Mesothelial cell of epicardium (in vitro differentiated cells): Measurements from ENCODE around the gene SMOC2. TPM values are rescaled to one million over a fixed set of nuclear protein-coding genes. Genes with fewer than 3 reads are reported as not detected.

Experiments used
- DNase-seq, 2 experiments: peaks; one replicate each; pipeline ENCODE4 v3.0.0; 2021; ENCODE audit warnings: low spot score in 2 of 2; ENCODE audit not compliant: unreplicated experiment in 2 of 2
- H3K27ac Mint-ChIP-seq: 2 replicates; pipeline ENCODE4 v1.8.0; 2021; ENCODE audit warnings: mixed read lengths
- H3K27me3 Mint-ChIP-seq: 2 replicates; pipeline ENCODE4 v1.8.0; 2021; ENCODE audit warnings: low read depth, mixed read lengths
- H3K36me3 Mint-ChIP-seq: 2 replicates; pipeline ENCODE4 v1.8.0; 2021; ENCODE audit warnings: mixed read lengths
- H3K4me1 Mint-ChIP-seq: 2 replicates; pipeline ENCODE4 v1.8.0; 2021; ENCODE audit warnings: mixed read lengths
- H3K4me3 Mint-ChIP-seq: 2 replicates; pipeline ENCODE4 v1.8.0; 2021; ENCODE audit warnings: mild to moderate bottlenecking, moderate library complexity, mixed read lengths
- H3K9me3 Mint-ChIP-seq: 2 replicates; pipeline ENCODE4 v1.8.0; 2021; ENCODE audit warnings: mixed read lengths
- total RNA-seq: library from RNA; stranded (reverse); gene quantifications from 3 replicates; pipeline ENCODE4 v1.2.1, GENCODE V29; 2021
- TF ChIP-seq, protein P1 (sequence below): fragments of 200-600 bp; sonication (generic); IDR thresholded peaks from one replicate; pipeline ENCODE4 v1.5.0; 2021; ENCODE audit warnings: antibody characterized with exemption; ENCODE audit not compliant: unreplicated experiment

SMOC2 gene
- total RNA-seq, 1 donor from 2014 or later: 4.4 TPM

DNA sequence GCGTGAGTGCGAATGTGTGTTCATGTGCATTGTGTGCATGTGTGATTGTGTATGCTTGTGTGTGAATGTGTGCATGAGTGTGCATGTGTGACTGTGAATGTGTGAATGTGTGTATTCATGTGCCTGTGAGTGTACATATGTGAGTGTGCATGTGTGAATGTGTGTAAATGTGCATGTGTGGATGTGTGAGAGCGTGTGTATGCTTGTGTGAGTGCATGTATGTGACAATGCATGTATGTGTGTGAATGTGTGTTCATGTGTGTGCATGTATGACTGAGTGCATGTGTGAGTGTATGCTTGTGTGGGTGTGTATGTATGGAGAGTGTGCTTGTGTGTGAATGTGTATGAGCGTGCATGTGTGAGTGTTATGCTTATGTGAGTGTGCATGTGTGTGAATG is 77.4 kb downstream of the SMOC2 start:
- TF ChIP-seq, protein P1, sequence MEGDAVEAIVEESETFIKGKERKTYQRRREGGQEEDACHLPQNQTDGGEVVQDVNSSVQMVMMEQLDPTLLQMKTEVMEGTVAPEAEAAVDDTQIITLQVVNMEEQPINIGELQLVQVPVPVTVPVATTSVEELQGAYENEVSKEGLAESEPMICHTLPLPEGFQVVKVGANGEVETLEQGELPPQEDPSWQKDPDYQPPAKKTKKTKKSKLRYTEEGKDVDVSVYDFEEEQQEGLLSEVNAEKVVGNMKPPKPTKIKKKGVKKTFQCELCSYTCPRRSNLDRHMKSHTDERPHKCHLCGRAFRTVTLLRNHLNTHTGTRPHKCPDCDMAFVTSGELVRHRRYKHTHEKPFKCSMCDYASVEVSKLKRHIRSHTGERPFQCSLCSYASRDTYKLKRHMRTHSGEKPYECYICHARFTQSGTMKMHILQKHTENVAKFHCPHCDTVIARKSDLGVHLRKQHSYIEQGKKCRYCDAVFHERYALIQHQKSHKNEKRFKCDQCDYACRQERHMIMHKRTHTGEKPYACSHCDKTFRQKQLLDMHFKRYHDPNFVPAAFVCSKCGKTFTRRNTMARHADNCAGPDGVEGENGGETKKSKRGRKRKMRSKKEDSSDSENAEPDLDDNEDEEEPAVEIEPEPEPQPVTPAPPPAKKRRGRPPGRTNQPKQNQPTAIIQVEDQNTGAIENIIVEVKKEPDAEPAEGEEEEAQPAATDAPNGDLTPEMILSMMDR: no peak
- no peak overlapping the region for H3K4me3 Mint-ChIP-seq
- DNase-seq: no peak
- H3K9me3 Mint-ChIP-seq: no peaks in the 10 kb centered on the region
- H3K36me3 Mint-ChIP-seq: no peaks in the 10 kb centered on the region
- peaks cover 19% of the 10 kb centered on the region for H3K4me1 Mint-ChIP-seq
- no peaks in the 10 kb centered on the region for H3K27me3 Mint-ChIP-seq
- no peak overlapping the region for H3K27ac Mint-ChIP-seq

DNA sequence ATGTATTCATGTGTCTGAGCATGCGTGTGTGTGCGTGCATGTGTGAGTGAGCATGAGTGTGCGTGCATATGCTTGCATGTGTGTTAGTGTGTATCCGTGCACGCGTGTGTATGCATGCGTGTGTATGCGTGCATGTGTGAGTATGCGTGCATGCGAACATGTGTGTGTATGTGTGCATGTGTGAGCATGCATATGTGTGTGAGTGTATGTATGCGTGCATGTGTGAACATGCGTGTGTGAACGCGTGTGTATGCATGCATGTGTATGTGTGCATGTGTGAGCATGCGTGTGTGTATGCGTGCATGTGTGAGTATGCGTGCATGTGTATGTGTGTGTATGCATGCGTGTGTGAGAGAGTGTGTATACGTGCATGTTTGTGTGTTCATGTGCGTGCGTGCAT is 77.9 kb downstream of the SMOC2 start:
- DNase-seq: no peak
- Mint-ChIP-seq H3K4me1 (peaks cover 19% of the 10 kb centered on the region), H3K27ac (no peak overlapping the region), H3K9me3 (no peaks in the 10 kb centered on the region), H3K27me3 (no peaks in the 10 kb centered on the region), H3K36me3 (no peaks in the 10 kb centered on the region), H3K4me3 (no peak overlapping the region)
- TF ChIP-seq, protein P1: no peak

DNA sequence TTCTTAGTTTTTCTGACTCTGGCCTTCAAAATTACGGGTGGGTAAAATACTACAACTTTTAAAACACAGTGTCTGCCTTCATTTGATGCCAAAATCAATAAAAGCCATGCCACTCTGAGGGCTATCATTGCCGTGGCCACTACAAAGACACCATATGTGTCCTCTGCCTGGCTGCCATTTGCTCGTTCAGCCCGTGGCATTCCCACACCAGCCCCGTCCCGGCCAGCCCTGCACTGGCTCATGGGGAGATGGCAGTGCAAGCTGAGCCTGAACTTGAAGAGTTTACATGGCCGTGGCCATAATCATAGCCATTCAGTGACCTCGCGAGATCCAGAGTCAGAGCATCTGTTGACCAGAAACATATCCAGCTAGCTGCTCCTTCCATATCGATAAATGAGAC is 79.2 kb downstream of the SMOC2 start:
- Mint-ChIP-seq H3K4me1 (peaks cover 28% of the 10 kb centered on the region), H3K27me3 (no peaks in the 10 kb centered on the region), H3K4me3 (no peak overlapping the region), H3K27ac (no peak overlapping the region), H3K36me3 (no peaks in the 10 kb centered on the region), H3K9me3 (no peaks in the 10 kb centered on the region)
- no peak for DNase-seq
- TF ChIP-seq, protein P1: no peak

DNA sequence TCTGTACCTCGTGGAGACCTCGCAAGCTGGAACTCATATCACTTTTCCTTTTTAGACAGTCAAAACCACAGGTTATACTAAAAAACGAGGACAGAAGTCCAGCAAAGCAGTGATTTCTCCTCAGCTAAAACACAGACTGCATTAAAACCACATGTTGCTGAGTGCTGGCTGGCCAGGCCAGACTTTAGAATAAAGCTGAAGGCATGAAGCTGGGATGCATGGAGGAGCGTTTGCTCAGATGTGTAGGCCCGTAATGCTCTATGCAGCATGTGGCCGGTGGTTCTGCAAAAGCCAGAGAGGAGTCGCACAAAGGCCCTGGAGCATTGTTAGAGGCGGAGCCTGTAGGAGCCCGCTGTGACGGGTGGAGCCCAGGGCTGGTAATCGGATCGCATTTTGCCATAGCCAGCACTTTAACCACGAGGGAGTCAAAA is 83.6 kb downstream of the SMOC2 start:
- no peaks in the 10 kb centered on the region for H3K9me3 Mint-ChIP-seq
- H3K36me3 Mint-ChIP-seq: no peaks in the 10 kb centered on the region
- TF ChIP-seq, protein P1: no peak
- H3K27me3 Mint-ChIP-seq: no peaks in the 10 kb centered on the region
- no peak for DNase-seq
- peak overlapping the region; percentile 66 for H3K27ac Mint-ChIP-seq
- no peak overlapping the region for H3K4me3 Mint-ChIP-seq
- peaks cover 38% of the 10 kb centered on the region for H3K4me1 Mint-ChIP-seq

DNA sequence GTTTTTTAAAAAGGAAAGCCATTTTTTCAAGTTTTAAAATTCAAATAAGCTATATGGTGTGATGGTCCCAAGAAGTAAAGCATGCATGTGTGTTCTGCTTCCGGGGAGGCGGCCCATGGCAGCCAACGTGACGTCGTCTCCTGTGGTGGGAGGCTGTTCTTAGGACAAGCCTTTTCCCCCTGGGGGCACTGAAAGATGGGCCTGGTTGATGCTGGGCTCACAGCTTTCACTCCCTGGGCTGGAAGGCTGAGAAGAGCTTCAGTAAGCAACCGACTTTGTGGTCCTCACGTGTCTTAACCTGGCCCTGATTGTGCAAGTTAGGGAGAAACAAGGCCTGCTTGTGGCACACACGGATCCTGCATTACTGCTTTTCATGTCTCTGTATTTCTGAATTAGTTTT is 84.1 kb downstream of the SMOC2 start:
- no peaks in the 10 kb centered on the region for H3K9me3 Mint-ChIP-seq
- H3K4me1 Mint-ChIP-seq: peaks cover 38% of the 10 kb centered on the region
- no peaks in the 10 kb centered on the region for H3K36me3 Mint-ChIP-seq
- no peak for DNase-seq
- no peak overlapping the region for H3K4me3 Mint-ChIP-seq
- TF ChIP-seq, protein P1: no peak
- no peaks in the 10 kb centered on the region for H3K27me3 Mint-ChIP-seq
- peak overlapping the region; percentile 44 for H3K27ac Mint-ChIP-seq

DNA sequence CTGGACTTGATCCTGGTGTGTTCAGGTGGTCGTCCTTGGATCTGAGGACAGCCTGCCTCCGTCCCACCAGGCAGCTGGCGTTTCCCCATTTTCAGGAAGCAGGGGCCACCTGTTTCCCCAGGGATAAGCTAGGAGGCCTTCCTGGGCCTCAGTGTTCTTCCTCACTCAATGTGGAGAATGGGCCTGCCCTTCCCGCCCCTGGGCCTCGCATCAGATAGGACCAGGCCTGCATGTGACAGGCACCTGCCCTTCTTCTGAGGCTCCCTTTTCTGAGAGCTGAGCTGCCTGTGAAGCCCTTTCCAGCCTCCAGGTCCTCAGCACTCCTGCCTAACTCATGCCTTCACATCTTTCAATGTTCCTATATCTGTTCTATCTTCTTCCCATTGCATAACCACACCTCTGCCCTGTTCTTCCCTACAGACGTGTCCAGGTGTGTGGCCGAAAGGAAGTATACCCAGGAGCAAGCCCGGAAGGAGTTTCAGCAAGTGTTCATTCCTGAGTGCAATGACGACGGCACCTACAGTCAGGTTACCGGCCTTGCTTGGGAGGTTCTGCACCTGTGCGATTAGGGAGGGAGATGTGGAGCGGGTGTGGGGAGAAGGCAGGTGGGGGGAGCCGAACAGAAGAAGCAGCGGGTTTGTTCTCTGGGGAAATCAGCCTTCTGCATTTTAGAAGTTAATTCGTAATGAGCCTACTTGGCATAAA is 85.1 kb downstream of the SMOC2 start:
- DNase-seq: no peak
- peaks cover 38% of the 10 kb centered on the region for H3K4me1 Mint-ChIP-seq
- H3K9me3 Mint-ChIP-seq: no peaks in the 10 kb centered on the region
- no peak overlapping the region for H3K27ac Mint-ChIP-seq
- H3K27me3 Mint-ChIP-seq: no peaks in the 10 kb centered on the region
- TF ChIP-seq, protein P1: no peak
- H3K36me3 Mint-ChIP-seq: no peaks in the 10 kb centered on the region
- no peak overlapping the region for H3K4me3 Mint-ChIP-seq
